NCI-H1092 treated with DMSO at 0.1 percent for 48 hours (cell line): ENCODE measurements around the gene SIRT6.
"Not testable (repeated sequence)": the region's sequence is repeated elsewhere in the genome, so short reads cannot be mapped to it uniquely, and the experiment has no call there.

ENCODE experiments used
- DNase-seq: peaks from one replicate; lab custom pipeline; 2025; lab: John Stamatoyannopoulos, UW

Gene SIRT6

DNA sequence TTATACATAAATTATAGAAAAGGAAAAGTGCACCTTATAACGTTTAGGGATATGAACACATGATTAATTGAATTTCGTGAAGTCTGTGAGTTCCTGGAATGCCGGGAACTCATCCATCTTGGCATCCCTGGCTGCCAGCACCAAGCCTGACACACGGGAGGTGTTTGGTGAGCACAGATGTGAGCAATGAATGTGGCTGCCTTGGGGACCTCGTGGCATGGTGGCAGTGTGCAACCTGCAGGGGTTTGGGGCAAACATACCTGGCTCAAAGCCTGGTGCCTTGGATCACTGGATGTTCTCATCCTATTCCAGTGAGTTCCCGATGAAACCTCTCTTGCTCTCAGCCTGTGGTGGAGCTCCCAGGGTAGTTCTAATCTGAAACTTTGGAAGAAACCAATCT is 48.0 kb downstream of the SIRT6 start:
- DNase-seq, result no peak

DNA sequence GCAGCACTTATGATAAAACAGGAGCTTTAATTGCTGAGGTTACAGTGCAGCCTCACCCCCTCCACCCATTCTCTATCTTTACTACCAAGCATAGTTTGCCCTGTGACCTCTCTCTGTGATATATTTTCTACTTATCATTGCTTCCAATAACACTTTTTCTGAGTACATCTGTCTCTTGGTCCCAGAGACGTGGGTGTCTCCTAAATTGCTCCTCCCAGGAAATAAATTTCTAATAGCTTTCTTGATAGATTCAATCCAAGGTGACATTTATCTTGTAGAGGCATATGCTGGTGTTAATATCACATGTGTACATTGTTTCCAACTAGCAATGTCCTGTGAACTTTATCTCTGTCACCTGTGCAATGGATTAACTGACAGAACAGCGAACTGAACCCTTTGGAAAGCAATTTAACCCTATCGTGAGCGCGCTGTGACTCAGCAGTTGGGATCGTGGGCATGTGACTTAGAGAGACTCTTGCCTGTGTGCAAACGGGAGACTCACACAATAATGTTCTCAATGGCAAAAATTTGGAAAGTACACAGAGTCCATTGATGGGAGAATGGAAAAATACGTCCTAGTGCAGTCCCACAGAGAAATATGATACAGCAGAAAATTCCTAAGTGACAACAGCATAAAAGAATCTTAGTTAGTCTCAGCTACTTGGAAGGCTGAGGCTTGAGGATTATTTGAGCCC is 51.5 kb downstream of the SIRT6 start:
- no peak for DNase-seq

DNA sequence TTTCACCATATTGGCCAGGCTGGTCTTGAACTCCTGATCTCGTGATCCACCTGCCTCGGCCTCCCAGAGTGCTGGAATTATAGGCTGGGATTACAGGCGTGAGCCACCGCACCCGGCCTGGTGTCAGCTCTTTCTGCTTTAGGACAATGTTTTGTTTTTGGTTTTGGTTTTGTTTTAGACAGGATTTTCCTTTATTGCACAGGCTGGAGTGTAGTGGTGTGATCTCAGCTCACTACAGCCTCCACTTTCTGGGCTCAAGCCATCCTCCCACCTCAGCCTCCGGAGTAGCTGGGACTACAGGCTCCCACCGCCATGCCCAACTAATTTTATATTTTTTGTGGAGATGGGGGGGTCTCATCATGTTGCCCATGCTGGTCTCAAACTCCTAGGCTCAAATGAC is 53.3 kb downstream of the SIRT6 start:
- DNase-seq, result not testable (repeated sequence)

DNA sequence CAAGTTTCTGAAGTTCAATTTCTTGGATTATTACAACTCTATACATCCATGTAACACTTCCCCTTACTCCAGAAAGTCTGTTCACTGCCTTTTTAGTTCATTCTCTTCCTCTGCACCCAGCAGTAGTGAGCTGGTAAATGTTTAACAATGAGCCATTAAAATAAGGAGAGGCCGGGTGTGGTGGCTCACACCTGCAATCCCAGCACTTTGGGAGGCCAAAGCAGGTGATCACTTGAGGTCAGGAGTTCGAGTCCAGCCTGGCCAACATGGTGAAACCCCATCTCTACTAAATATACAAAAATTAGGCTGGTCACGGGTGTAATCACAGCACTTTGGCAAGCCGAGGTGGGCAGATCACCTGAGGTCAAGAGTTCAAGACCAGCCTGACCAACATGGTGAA is 55.0 kb downstream of the SIRT6 start:
- not testable (repeated sequence) for DNase-seq

DNA sequence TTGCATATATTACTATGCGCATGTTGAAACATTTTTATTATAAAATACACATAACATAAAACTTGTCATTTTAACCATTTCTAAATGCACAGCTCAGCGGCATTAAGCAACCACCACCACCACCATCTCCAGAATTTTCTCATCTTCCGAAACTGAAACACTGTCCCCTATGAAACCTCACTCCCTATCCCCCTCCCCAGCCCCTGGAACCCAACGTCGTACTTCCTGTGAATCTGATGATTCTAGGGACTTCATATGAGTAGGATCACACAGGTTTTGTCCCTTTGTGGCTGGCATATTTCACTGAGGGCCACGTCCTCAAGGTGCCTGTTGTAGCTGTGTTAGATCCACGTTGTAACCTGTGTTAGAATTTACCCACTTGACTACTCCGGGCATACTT is 57.7 kb downstream of the SIRT6 start:
- DNase-seq, result no peak
